ENCODE measurements around the gene ST3GAL4. TPM values are rescaled to one million over a fixed set of nuclear protein-coding genes. Genes with fewer than 3 reads are reported as not detected.

ST3GAL4 gene
- total and polyA plus RNA-seq, 9 of the 15 experiments (the other 6 are each of a cell fraction or from before 2014, with no cell fraction given): 0.27 to 22.9 (median 10.5) TPM

GRCh38 chr11:126345759-126346585, 9.5 kb upstream of the ST3GAL4 start:
- WGBS (ENCODE audit: insufficient coverage, low coverage, missing lambda C conversion rate): under 1% methylated on average over 17 of the region's 17 CpGs
- Histone ChIP-seq H3K27me3 (ENCODE audit: control insufficient read depth in 2 of 2, insufficient read depth in 2 of 2, low read length in 2 of 2) (no peaks in the 10 kb centered on the region), H3K79me2 (ENCODE audit: control insufficient read depth, insufficient read depth, low read length) (peaks cover 35% of the 10 kb centered on the region), H3K27ac (ENCODE audit: extremely low read depth, low read depth, low read length) (peak overlapping the region; percentile 94), H3K9ac (ENCODE audit: insufficient read depth in 1 of 2, low read depth in 2 of 2, low read length in 2 of 2) (peak overlapping the region; percentile 60 to 87), H4K20me1 (replicated peaks; ENCODE audit: control insufficient read depth, insufficient read depth, low read length) (peaks cover 5% of the 10 kb centered on the region; the same call in 1 of the 2 replicates), H3K4me3 (no peak overlapping the region), H3K4me2 (ENCODE audit: insufficient read depth, low read length) (peak overlapping the region; percentile 74), H3K36me3 (ENCODE audit: control insufficient read depth, insufficient read depth, low read length) (peaks cover 63% of the 10 kb centered on the region; the same call in 2 of the 3 replicates), H3K9me1 (ENCODE audit: control insufficient read depth, insufficient read depth, low read length) (peaks cover 8% of the 10 kb centered on the region), H2AFZ (ENCODE audit: low read depth, low read length) (peak overlapping the region; percentile 40; the same call in 1 of the 2 replicates), H3K4me1 (replicated peaks in 1 of 2; ENCODE audit: control insufficient read depth in 2 of 2, insufficient read depth in 2 of 2, low read length in 2 of 2) (peaks cover 57 to 82% of the 10 kb centered on the region in 2 experiments), H3K9me3 (replicated peaks; ENCODE audit: control insufficient read depth, insufficient read depth, low read depth, low read length) (no peaks in the 10 kb centered on the region)
- DNase-seq (ENCODE audit: extremely low read depth in 1 of 4, low spot score in 3 of 4): peak; percentile 81 to 95 (median 86)
- TSS peak; percentile 45 for BruUV-seq (replicated peaks)
- in situ Hi-C loops (cut with MboI): no loop called here
- peak; percentile 87 for ATAC-seq
- FAIRE-seq: peak; percentile 99
- CTCF ChIA-PET (ENCODE audit: low intra/inter-chr PET ratio): no interaction called here
- intact Hi-C loops (cut with micrococcal nuclease): loop anchor here (2.0 to 5.0 kb wide), 2 partner anchors 46 to 75 kb away; no protein-coding TSS in a partner anchor
- POLR2A ChIA-PET: interaction anchor here (1.4 to 1.8 kb wide), 4 partner anchors 8 to 15 kb away, joined by 3 to 7 read pairs (median 4); no protein-coding TSS in a partner anchor
- TF ChIP-seq E2F6 (IDR thresholded peaks at IDR 0.05; ENCODE audit: borderline replicate concordance in 1 of 2, extremely low read depth in 1 of 2, insufficient read depth in 1 of 2, insufficient read length in 1 of 2, low read depth in 1 of 2, low read length in 1 of 2, poor library complexity in 1 of 2, severe bottlenecking in 1 of 2) (peak in 1 of 2 experiments; percentile 6), KLF13 (tag; IDR thresholded peaks at IDR 0.05; ENCODE audit: borderline replicate concordance, low read depth) (no peak), ZBTB33 (CRISPR knock-in tag; IDR thresholded peaks at IDR 0.05) (0 out of 2 replicates have a peak, but pooled peaks have one; percentile 45), SRF (CRISPR knock-in tag; IDR thresholded peaks at IDR 0.05) (peak in 1 of 2 experiments; percentile 55; a peak in 2 of 4 replicates), MECOM (CRISPR knock-in tag; IDR thresholded peaks at IDR 0.05) (0 out of 2 replicates have a peak, but pooled peaks have one; percentile 30), REST (IDR thresholded peaks at IDR 0.05; ENCODE audit: borderline replicate concordance) (peak; percentile 52; the same call in 1 of the 2 replicates), REST (CRISPR knock-in tag; IDR thresholded peaks at IDR 0.05; ENCODE audit: low read depth) (no peak)

All from K562 (cell line).